Astrocyte of the hippocampus (primary cell): ENCODE results near the gene CRTAP.
A peak's percentile ranks its signal among the peaks of the same experiment; 100 is the strongest.
"Not testable (repeated sequence)": the region's sequence is repeated elsewhere in the genome, so short reads cannot be mapped to it uniquely, and the experiment has no call there.

Experiments
- DNase-seq: peaks from one replicate; pipeline ENCODE4 v3.0.0; 2011; ENCODE audit warnings: low read depth, low spot score

The CRTAP gene

GRCh38 chr3:33174711-33175414 lies 61.0 kb downstream of the CRTAP start:
- DNase-seq = no peak

- no peak for DNase-seq
Measured at GRCh38 chr3:33179132-33179531, 65.3 kb downstream of the CRTAP start.

GRCh38 chr3:33181229-33181628 lies 67.4 kb downstream of the CRTAP start:
- no peak for DNase-seq

GRCh38 chr3:33181641-33182040 lies 67.8 kb downstream of the CRTAP start:
- DNase-seq = not testable (repeated sequence)

GRCh38 chr3:33184863-33185262 lies 71.0 kb downstream of the CRTAP start:
- DNase-seq = no peak

- peak; percentile 60 for DNase-seq
Measured at GRCh38 chr3:33186524-33187367, 72.9 kb downstream of the CRTAP start.

- no peak for DNase-seq
Measured at GRCh38 chr3:33187368-33187634, 73.5 kb downstream of the CRTAP start.

GRCh38 chr3:33194303-33194702 lies 80.5 kb downstream of the CRTAP start:
- no peak for DNase-seq

GRCh38 chr3:33196538-33196937 lies 82.7 kb downstream of the CRTAP start:
- DNase-seq = no peak
